HepG2 (cell line): ENCODE results near the gene TNKS1BP1.

ENCODE experiments used
- CTCF ChIP-seq: sonication (generic); formaldehyde crosslinking; IDR thresholded peaks from 2 replicates; pipeline ENCODE4 v1.5.0; 2020; ENCODE audit warnings: mild to moderate bottlenecking, missing genetic modification reagents, moderate library complexity
- ESRRA ChIP-seq: sonication (generic); formaldehyde crosslinking; IDR thresholded peaks from 2 replicates; pipeline ENCODE4 v1.5.1; 2020; ENCODE audit warnings: mild to moderate bottlenecking, low read depth, missing genetic modification reagents
- EZH2 ChIP-seq: conservative IDR thresholded peaks from 2 replicates; pipeline ENCODE4 v1.6.1; 2012; ENCODE audit warnings: mild to moderate bottlenecking, low read depth, low read length, moderate library complexity
- KLF16 ChIP-seq, 2 experiments: sonication (generic) in 1 of 2; formaldehyde crosslinking in 1 of 2; IDR thresholded peaks; 2 replicates each; pipeline versions ENCODE4 v1.6.1 to v1.8.0; 2016 to 2023; ENCODE audit warnings: missing genetic modification reagents in 2 of 2, missing compliant biosample characterization in 1 of 2
- MAX ChIP-seq: IDR thresholded peaks from 2 replicates; pipeline ENCODE4 v1.6.1; 2012; ENCODE audit warnings: inconsistent platforms
- MED1 ChIP-seq: sonication (generic); formaldehyde crosslinking; IDR thresholded peaks from 2 replicates; pipeline ENCODE4 v1.4.0; 2020; ENCODE audit warnings: missing genetic modification reagents
- NR1H2 ChIP-seq: sonication (generic); formaldehyde crosslinking; IDR thresholded peaks from 2 replicates; pipeline ENCODE4 v1.8.1; 2022; ENCODE audit warnings: low read depth, missing genetic modification reagents, borderline replicate concordance
- RAD21 ChIP-seq: fragments of 450-650 bp; formaldehyde crosslinking; IDR thresholded peaks from 2 replicates; pipeline ENCODE4 v1.5.0; 2020; ENCODE audit warnings: mild to moderate bottlenecking
- RFX5 ChIP-seq: IDR thresholded peaks from 2 replicates; pipeline ENCODE4 v1.6.1; 2011; ENCODE audit warnings: low read depth, low read length, improper control_type of control experiment
- SOX6 ChIP-seq, 2 experiments: fragments of 450-650 bp in 1 of 2; sonication (generic) in 1 of 2; formaldehyde crosslinking in 1 of 2; IDR thresholded peaks; 2 replicates each; pipeline versions ENCODE4 v1.4.0 to v1.6.1; 2017 to 2020; ENCODE audit warnings: antibody characterized with exemption in 1 of 2, mild to moderate bottlenecking in 1 of 2, missing genetic modification reagents in 1 of 2
- ZBTB7A ChIP-seq: sonication (generic); formaldehyde crosslinking; IDR thresholded peaks from 2 replicates; pipeline ENCODE4 v1.8.0; 2022; ENCODE audit warnings: mild to moderate bottlenecking, missing genetic modification reagents
- ZSCAN29 ChIP-seq: sonication (generic); formaldehyde crosslinking; conservative IDR thresholded peaks from 2 replicates; pipeline ENCODE4 v1.4.0; 2020; ENCODE audit warnings: mild to moderate bottlenecking, missing genetic modification reagents
- TF ChIP-seq, protein P1 (sequence below): sonication (generic); formaldehyde crosslinking; IDR thresholded peaks from 2 replicates; pipeline ENCODE4 v1.4.0; 2020; ENCODE audit warnings: missing genetic modification reagents

DNA sequence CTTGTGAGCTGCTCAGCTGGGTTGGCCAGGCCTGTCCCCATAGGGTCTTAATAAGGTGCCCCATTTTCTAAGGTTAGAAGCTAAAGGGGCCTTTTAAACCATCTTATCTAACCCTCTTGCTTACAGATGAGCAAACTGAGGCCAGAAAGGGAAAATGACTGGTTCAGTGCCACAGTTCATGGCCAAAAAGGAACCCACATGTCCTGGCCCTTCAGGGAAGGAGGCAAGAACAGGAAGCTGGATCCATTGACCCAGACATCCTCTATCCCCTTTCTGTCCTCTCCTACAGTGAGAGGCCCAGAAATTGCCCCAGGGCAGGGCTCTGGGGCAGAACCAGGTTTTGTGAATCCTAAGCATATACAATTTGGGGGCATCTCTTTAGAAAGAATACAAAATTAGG lies 46.2 kb upstream of the TNKS1BP1 start:
- TF ChIP-seq MED1 (CRISPR knock-in tag), result no peak
- no peak for TF ChIP-seq EZH2
- TF ChIP-seq CTCF (CRISPR knock-in tag), result no peak
- TF ChIP-seq KLF16 (CRISPR knock-in tag; IDR thresholded peaks at IDR 0.05), result no peak
- no peak for TF ChIP-seq MAX
- TF ChIP-seq NR1H2, result no peak
- no peak for TF ChIP-seq SOX6 (IDR thresholded peaks at IDR 0.05)
- TF ChIP-seq SOX6 (CRISPR knock-in tag; IDR thresholded peaks at IDR 0.05), result no peak
- TF ChIP-seq ZBTB7A (CRISPR knock-in tag), result no peak
- no peak for TF ChIP-seq ZSCAN29 (CRISPR knock-in tag)
- TF ChIP-seq, protein P1, sequence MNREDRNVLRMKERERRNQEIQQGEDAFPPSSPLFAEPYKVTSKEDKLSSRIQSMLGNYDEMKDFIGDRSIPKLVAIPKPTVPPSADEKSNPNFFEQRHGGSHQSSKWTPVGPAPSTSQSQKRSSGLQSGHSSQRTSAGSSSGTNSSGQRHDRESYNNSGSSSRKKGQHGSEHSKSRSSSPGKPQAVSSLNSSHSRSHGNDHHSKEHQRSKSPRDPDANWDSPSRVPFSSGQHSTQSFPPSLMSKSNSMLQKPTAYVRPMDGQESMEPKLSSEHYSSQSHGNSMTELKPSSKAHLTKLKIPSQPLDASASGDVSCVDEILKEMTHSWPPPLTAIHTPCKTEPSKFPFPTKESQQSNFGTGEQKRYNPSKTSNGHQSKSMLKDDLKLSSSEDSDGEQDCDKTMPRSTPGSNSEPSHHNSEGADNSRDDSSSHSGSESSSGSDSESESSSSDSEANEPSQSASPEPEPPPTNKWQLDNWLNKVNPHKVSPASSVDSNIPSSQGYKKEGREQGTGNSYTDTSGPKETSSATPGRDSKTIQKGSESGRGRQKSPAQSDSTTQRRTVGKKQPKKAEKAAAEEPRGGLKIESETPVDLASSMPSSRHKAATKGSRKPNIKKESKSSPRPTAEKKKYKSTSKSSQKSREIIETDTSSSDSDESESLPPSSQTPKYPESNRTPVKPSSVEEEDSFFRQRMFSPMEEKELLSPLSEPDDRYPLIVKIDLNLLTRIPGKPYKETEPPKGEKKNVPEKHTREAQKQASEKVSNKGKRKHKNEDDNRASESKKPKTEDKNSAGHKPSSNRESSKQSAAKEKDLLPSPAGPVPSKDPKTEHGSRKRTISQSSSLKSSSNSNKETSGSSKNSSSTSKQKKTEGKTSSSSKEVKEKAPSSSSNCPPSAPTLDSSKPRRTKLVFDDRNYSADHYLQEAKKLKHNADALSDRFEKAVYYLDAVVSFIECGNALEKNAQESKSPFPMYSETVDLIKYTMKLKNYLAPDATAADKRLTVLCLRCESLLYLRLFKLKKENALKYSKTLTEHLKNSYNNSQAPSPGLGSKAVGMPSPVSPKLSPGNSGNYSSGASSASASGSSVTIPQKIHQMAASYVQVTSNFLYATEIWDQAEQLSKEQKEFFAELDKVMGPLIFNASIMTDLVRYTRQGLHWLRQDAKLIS (CRISPR knock-in tag), result no peak
- no peak for TF ChIP-seq ESRRA
- TF ChIP-seq RAD21 (CRISPR knock-in tag), result no peak
- no peak for TF ChIP-seq RFX5
